Fibroblast of skin of abdomen (primary cell): Measurements from ENCODE around the gene NRBF2.

Experiments
- DNase-seq: peaks from one replicate; pipeline ENCODE4 v3.0.0-alpha.2; 2013

Gene NRBF2

DNA sequence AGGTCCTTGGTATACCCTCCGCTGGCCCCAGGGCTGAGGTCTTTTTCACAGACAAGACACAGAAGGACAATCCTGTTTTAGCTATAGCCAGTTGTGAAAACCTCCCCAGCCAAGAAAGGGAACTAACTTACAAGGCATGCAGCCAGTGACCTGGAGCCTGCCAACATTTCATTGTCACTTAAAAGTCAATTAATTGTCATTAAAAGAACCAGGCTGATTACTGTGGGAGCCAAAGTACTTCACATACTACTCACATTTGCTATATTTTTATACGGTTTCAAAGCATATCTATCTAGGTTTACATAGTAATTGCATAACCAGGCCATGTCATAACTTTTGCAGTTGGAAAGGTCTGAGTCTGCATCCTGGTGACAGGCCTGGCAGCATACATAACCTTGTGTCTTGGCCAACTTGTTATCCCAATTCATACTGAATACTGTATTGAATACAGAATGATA is 31.1 kb downstream of the NRBF2 start:
- DNase-seq, result no peak

DNA sequence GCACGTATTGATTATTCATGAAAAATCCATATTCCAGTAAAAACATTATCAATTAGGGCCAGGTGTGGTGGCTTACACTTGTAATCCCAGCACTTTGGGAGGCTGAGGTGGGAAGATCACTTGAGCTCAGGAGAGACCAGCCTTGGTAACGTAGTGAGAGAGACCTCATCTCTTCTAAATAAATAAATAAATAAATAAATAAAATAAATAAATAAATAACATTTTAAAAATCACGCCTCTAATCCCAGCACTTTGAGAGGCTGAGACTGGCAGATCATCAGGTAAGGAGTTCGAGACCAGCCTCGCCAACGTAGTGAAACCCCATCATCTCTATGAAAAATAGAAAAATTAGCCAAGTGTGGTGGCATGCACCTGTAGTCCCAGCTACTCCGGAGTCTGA is 32.1 kb downstream of the NRBF2 start:
- no peak for DNase-seq

DNA sequence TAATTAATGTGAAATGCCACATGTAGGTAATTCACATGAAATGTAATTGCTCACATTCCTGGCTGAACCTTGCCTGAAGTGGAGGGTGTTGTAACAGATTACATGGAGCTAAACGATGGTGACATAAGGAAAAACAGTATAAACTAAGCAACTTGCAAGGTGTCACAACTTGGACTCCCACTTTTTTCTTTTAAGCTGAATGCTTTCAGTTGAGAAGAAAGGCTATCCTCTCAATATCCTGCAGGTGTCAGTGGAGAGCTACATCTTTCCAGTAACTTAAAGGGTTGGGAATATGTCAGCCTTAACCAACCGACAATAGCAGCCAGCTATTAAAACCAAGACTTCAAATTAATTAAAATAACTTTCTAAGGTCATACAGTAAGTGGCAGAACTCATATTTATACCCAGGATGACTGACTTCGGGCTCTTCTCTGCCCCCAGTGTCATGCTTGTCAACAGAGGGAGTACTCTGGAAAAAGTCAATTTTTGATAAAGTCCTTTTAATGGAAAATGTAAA is 33.7 kb downstream of the NRBF2 start:
- DNase-seq, result peak; percentile 73

DNA sequence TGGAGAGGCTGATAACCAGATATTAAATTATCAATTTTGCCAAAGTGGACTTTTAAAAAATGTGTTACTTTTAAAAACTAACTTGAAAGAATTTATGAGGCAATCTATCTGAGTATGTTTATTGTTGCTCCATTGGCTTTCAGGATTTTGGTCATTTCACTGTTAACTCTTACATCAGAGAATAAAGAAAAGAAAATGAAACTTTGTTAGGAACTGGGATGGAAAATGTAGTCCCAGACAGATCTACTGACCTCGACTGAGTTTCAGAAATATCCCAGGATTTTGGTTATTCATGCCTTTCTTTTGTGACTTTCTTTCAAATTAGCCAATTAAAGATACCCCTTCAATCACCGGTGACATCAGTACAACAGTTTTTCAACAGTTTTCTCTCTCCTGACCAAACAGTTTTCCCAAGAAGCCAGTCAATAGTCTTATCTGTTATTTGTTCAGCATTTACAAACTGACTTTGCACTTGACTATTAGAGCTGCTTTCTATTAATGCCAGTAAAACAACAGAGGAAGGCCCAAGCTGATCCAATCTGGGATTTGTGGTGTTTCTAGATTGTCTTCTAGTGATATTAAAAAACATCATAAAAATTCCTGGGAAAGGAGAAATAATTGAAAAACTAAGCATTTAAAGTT is 35.8 kb downstream of the NRBF2 start:
- DNase-seq, result no peak

DNA sequence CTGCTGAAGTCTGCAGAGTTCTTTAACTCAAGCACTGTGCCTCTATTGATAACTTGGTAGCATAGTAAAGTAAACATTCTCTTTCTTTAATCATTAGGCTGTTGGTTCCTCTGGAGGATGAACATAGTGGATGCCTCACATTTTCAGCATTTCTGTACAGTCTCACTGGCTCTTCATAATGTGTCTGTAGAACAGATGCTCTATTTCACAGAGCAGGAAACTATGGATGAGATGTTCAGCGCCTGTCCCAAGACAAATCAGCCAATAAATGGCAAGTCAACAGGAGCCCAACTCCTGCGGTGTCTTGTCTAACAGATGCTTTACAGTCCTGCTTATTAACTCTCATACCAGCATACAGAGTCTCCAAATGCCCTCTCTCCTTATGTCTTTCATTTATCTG is 36.5 kb downstream of the NRBF2 start:
- DNase-seq, result peak; percentile 27

DNA sequence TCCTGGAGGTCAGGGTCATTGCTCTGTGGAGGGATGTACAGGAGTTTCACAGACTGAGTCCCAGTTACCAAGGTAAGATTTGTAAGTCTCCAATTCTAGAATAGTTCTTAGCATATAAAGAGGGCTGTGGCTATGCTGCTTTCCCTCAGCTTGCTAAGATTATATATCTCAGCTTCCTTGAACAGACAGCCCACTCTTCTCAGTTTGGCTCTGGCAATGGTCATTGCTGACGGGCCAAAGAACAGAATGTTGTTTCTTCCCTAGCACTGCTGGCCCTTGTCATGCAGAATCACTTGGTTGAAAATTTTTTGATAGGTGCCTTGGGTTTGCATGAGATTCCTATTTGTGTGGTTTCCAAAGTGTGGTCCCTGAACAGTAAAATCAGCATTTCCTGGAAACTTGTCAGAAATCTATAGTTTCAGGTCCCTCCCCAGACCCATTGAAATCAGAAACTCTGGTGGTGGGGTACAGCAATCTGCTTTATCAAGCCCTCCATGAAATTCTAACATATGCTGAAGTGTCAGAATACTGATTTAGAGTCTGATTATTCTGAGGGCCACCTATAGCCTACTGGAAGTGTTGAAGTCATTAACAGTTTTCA is 38.2 kb downstream of the NRBF2 start:
- no peak for DNase-seq

DNA sequence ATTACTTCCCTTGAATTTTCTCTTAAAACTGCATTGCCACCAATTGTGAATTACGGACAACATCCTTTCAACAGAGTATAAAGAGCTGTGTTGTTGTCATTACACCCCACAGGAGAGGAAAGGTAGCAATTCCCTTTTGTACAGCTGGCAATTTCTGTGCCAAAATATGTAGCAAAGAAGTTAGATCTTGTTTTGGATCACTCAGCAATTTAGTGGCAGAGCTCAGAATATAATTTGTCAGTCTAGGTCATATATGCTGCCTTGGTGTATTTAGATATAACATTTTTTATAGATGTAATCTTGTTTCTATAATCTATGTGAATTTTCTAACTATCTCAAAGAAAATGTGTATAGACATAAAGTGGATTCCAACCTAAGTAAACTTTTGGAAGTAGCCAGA is 38.8 kb downstream of the NRBF2 start:
- DNase-seq, result no peak

DNA sequence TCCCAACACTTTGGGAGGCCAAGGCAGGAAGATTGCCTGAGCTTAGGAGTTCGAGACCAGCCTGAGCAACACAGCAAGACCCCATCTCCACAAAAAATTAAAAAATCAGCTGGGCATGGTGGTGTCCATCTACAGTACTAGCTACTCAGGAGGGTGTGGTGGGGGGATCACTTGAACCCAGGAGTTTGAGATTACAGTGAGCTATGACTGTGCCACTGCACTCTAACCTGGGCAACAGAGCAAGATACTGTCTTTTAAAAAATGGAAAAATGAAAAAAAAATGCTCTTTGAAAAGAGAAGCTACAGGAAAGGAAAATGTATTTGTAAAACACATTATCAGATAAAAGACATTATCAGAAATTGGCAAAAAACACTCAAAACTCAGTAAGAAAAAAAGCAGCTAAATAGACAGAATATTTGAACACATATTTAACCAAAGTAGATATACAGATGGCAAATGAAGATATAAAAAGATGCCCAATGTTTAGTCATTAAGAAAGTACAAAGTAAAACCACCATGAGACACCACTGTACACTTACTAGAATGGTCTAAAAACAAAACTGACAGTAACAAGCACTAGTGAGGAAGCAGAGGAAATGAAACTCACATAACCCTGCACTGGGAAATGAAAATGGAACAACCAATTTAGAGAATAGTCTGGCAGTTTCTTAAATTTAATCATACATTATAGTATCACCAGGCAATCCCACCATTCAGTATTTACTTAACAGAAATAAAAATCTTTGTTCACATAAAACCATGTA is 40.5 kb downstream of the NRBF2 start:
- no peak for DNase-seq

DNA sequence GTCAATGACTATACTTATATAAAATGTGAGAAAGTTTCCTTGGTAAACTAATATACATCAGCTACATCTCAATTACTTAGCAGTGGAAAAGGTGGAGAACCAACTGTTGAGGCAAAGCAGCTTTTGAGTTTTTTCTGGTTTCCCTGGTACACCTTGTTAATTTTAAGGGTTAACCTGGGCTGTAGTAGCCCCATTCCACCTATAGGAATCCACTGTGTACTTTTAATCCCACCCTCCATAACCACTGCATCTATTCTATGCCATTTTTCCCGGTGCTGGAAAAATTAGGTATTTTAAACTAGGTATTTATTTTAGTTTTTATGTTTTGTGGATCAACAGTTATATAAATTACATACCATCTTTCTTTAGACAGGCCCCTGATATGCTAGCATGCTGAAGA is 42.4 kb downstream of the NRBF2 start:
- no peak for DNase-seq

DNA sequence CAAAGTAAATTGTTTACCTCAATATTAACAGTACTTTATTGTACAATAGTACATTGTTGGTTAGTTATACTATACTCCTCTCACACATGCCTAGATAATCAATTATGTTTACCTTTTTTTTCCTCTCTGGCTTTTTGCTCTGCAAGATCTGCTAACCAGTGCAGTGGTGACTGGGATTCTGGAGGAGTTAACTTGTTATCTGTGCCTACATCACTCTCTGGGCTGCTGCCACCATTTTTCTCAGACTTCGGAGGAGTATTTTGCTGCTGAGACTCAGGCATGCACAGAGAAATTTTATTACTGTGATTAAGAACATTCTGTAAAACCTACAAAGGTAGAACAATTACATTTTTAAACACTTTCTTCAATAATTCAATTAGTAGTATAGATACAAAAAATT is 59.7 kb downstream of the NRBF2 start:
- DNase-seq, result no peak

DNA sequence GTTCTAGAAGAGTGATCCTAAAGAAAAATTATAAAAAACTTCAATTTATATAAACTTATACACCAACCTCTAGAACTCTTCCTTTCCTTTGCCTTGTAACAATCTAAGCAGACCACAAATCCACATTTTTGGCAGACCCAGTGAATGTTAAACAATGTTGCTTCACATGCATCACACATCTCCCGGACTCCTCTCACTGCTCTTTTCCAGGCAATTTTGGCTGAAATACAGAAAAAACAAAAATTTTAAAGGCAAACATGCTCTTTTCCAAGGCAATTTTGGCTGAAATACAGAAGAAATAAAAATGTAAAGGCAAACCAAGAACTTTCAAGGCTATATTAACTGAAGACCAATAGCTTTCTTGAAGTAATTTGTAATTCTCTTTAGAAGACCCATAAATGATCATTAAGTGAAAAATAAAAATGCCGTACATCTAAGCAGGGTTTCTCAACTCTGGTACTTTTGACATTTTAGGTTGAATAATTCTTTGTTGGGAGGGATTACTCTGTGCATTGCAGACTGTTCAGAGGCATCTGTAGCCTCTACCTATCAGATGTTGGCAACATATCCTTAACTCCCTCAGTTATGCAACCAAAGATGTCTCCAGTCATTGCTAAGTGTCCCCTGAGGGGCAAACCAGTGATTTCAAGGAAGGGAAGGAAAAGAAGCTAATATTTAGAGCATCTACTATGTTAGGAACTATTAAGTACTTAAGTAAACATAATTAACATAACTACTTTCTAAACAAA is 64.4 kb downstream of the NRBF2 start:
- DNase-seq, result peak; percentile 87

DNA sequence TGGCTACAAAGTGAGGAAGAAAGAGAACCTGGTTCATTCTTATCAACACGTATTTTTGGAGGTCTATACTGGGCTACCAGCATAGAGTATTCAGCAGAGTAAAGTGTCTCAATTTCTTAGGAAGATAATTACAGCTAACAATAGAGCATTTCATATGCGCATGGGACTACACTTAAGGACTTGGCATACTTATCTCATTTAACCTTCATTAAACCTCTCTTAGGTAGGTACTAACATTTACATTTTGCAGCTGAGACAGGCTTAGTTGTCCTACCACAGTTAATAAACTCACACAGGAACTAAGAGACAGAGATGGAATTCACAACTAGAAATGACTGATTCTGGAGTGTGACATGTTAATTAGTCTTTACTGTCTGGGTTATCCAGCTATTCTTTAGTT is 66.6 kb downstream of the NRBF2 start:
- no peak for DNase-seq

DNA sequence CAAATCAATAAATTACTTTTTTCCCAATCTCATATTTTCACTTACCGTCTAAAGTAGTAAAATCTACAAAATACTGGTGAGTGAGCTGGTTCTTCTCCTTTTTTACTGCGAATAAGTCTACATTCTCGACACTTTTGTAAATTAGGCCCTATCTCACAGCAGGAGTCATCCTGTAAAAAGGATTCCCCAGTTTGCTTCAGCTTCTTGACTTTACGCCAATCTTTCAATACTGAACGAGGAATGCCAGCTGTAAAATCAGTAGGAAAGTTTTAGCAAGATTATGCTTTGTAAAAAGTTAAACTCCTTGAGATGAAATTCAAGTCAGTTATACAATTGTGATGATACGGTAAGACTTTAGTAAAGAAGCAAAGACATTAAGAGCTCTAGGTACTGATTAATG is 67.3 kb downstream of the NRBF2 start:
- DNase-seq, result no peak

DNA sequence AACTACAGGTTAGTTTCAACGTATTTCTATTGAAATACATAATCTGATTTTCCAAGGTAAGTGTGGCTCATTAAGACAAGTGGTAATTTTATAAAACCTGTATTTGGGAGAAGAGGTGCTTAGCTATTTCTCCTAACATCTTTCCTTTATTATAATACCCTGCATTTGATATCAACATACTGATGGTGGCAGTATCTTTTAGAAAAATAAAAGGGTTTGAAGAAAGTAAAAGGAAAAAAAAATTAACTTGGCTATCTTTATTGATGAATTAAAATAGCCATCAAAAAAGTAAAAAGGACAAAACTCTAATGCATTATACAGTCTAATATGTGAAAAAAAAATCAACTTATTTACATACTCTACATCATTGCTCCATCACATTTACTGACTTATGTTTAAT is 68.0 kb downstream of the NRBF2 start:
- no peak for DNase-seq
